ENCODE data around the gene SETD5.

The SETD5 gene

DNA sequence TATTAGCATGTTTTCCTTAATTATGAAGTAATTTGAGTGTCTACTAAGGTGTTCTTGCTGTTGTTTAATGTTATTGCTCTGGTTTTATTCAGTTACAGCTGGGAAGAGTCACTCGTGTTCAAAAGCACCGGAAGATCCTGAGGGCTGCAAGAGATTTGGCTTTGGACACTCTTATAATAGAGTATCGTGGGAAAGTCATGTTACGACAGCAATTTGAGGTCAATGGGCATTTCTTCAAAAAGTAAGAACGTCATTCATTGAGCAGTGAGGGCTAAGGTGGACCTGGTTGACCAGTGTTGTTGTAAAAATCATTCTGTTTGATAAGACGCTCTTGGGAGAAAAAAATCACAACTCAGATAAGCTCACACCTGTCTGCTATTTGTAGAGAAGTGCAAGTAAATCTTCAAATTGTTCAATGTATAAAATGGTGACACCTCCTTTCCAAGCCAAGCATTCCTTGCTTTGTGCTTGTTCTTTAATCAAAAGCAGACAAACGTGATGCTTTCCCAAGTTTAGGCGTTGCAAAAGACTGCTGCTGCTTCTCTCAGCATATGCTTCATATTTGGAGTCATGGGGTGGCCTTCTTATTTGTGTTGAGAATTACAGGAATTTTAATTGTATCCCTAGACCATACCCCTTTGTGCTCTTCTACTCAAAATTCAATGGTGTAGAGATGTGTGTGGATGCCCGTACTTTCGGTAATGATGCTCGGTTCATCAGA lies 44.2 kb downstream of the SETD5 start:
- ATAC-seq: no peak
- TF ChIP-seq, protein P1, sequence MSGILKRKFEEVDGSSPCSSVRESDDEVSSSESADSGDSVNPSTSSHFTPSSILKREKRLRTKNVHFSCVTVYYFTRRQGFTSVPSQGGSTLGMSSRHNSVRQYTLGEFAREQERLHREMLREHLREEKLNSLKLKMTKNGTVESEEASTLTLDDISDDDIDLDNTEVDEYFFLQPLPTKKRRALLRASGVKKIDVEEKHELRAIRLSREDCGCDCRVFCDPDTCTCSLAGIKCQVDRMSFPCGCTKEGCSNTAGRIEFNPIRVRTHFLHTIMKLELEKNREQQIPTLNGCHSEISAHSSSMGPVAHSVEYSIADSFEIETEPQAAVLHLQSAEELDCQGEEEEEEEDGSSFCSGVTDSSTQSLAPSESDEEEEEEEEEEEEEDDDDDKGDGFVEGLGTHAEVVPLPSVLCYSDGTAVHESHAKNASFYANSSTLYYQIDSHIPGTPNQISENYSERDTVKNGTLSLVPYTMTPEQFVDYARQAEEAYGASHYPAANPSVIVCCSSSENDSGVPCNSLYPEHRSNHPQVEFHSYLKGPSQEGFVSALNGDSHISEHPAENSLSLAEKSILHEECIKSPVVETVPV (CRISPR knock-in tag; IDR thresholded peaks at IDR 0.05): no peak
- TF ChIP-seq, protein P2, sequence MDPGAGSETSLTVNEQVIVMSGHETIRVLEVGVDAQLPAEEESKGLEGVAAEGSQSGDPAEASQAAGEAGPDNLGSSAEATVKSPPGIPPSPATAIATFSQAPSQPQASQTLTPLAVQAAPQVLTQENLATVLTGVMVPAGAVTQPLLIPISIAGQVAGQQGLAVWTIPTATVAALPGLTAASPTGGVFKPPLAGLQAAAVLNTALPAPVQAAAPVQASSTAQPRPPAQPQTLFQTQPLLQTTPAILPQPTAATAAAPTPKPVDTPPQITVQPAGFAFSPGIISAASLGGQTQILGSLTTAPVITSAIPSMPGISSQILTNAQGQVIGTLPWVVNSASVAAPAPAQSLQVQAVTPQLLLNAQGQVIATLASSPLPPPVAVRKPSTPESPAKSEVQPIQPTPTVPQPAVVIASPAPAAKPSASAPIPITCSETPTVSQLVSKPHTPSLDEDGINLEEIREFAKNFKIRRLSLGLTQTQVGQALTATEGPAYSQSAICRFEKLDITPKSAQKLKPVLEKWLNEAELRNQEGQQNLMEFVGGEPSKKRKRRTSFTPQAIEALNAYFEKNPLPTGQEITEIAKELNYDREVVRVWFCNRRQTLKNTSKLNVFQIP (CRISPR knock-in tag; IDR thresholded peaks at IDR 0.05; ENCODE audit: borderline replicate concordance, low read depth): no peak
- no peak for TF ChIP-seq OSR1 (CRISPR knock-in tag; IDR thresholded peaks at IDR 0.05)
- TF ChIP-seq, protein P3, sequence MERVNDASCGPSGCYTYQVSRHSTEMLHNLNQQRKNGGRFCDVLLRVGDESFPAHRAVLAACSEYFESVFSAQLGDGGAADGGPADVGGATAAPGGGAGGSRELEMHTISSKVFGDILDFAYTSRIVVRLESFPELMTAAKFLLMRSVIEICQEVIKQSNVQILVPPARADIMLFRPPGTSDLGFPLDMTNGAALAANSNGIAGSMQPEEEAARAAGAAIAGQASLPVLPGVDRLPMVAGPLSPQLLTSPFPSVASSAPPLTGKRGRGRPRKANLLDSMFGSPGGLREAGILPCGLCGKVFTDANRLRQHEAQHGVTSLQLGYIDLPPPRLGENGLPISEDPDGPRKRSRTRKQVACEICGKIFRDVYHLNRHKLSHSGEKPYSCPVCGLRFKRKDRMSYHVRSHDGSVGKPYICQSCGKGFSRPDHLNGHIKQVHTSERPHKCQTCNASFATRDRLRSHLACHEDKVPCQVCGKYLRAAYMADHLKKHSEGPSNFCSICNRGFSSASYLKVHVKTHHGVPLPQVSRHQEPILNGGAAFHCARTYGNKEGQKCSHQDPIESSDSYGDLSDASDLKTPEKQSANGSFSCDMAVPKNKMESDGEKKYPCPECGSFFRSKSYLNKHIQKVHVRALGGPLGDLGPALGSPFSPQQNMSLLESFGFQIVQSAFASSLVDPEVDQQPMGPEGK (CRISPR knock-in tag; IDR thresholded peaks at IDR 0.05; ENCODE audit: borderline replicate concordance): no peak
- no peak for TF ChIP-seq ARNTL (CRISPR knock-in tag; IDR thresholded peaks at IDR 0.05; ENCODE audit: borderline replicate concordance, low read depth)
- TF ChIP-seq ZC3H10 (CRISPR knock-in tag; IDR thresholded peaks at IDR 0.05): no peak
- TF ChIP-seq CSDC2 (CRISPR knock-in tag; IDR thresholded peaks at IDR 0.05): no peak
- no peak for TF ChIP-seq BACH2 (CRISPR knock-in tag; IDR thresholded peaks at IDR 0.05; ENCODE audit: borderline replicate concordance)
- no peak for TF ChIP-seq ESRRG (CRISPR knock-in tag; IDR thresholded peaks at IDR 0.05)
- no peak for TF ChIP-seq ZNF70 (CRISPR knock-in tag; IDR thresholded peaks at IDR 0.05)
- TF ChIP-seq, protein P4, sequence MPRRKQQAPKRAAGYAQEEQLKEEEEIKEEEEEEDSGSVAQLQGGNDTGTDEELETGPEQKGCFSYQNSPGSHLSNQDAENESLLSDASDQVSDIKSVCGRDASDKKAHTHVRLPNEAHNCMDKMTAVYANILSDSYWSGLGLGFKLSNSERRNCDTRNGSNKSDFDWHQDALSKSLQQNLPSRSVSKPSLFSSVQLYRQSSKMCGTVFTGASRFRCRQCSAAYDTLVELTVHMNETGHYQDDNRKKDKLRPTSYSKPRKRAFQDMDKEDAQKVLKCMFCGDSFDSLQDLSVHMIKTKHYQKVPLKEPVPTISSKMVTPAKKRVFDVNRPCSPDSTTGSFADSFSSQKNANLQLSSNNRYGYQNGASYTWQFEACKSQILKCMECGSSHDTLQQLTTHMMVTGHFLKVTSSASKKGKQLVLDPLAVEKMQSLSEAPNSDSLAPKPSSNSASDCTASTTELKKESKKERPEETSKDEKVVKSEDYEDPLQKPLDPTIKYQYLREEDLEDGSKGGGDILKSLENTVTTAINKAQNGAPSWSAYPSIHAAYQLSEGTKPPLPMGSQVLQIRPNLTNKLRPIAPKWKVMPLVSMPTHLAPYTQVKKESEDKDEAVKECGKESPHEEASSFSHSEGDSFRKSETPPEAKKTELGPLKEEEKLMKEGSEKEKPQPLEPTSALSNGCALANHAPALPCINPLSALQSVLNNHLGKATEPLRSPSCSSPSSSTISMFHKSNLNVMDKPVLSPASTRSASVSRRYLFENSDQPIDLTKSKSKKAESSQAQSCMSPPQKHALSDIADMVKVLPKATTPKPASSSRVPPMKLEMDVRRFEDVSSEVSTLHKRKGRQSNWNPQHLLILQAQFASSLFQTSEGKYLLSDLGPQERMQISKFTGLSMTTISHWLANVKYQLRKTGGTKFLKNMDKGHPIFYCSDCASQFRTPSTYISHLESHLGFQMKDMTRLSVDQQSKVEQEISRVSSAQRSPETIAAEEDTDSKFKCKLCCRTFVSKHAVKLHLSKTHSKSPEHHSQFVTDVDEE (CRISPR knock-in tag; IDR thresholded peaks at IDR 0.05): no peak
- TF ChIP-seq ZFP3 (CRISPR knock-in tag; IDR thresholded peaks at IDR 0.05): no peak
- no peak for TF ChIP-seq ZFP30 (CRISPR knock-in tag; IDR thresholded peaks at IDR 0.05)
- TF ChIP-seq, protein P5, sequence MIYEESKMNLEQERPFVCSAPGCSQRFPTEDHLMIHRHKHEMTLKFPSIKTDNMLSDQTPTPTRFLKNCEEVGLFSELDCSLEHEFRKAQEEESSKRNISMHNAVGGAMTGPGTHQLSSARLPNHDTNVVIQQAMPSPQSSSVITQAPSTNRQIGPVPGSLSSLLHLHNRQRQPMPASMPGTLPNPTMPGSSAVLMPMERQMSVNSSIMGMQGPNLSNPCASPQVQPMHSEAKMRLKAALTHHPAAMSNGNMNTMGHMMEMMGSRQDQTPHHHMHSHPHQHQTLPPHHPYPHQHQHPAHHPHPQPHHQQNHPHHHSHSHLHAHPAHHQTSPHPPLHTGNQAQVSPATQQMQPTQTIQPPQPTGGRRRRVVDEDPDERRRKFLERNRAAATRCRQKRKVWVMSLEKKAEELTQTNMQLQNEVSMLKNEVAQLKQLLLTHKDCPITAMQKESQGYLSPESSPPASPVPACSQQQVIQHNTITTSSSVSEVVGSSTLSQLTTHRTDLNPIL (CRISPR knock-in tag; IDR thresholded peaks at IDR 0.05; ENCODE audit: low read depth): no peak
- no peak for TF ChIP-seq GLIS3 (CRISPR knock-in tag; IDR thresholded peaks at IDR 0.05)
- no peak for TF ChIP-seq TOX (CRISPR knock-in tag; IDR thresholded peaks at IDR 0.05; ENCODE audit: borderline replicate concordance)
- no peak for TF ChIP-seq PPARA (CRISPR knock-in tag; IDR thresholded peaks at IDR 0.05; ENCODE audit: borderline replicate concordance)
- TF ChIP-seq RARB (CRISPR knock-in tag; IDR thresholded peaks at IDR 0.05): no peak
- TF ChIP-seq ZNF8 (CRISPR knock-in tag; IDR thresholded peaks at IDR 0.05): no peak
- no peak for TF ChIP-seq TCF4 (CRISPR knock-in tag; IDR thresholded peaks at IDR 0.05; ENCODE audit: borderline replicate concordance)

DNA sequence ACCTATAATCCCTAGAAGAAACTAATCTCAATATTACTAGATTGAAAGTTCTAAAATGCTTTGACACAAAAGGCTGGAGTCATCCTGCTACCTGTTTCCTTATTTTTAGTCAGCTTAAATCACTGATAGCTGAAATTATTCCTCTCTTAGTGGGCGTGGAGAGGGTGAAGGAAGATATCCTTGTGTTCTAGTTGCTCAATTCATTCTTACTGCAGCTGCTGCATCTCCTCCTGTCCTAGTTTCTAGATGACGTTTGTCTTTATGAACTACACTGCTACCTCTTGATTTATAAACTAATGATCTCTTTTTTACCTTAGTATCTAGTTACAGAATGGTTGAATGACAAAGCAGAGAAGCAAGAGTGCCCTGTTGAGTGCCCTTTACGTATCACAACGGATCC lies 50.7 kb downstream of the SETD5 start:
- no peak for ATAC-seq
- TF ChIP-seq ESRRG (CRISPR knock-in tag; IDR thresholded peaks at IDR 0.05) (no peak), SNAI2 (CRISPR knock-in tag; IDR thresholded peaks at IDR 0.05) (no peak), RARB (CRISPR knock-in tag; IDR thresholded peaks at IDR 0.05) (no peak), OSR1 (CRISPR knock-in tag; IDR thresholded peaks at IDR 0.05) (no peak), GLIS3 (CRISPR knock-in tag; IDR thresholded peaks at IDR 0.05) (no peak)
- TF ChIP-seq, protein P5 (CRISPR knock-in tag; IDR thresholded peaks at IDR 0.05; ENCODE audit: low read depth): no peak
